ENCODE data around the gene LRRC32. TPM values are rescaled to one million over a fixed set of nuclear protein-coding genes. Genes with fewer than 3 reads are reported as not detected.

Gene LRRC32
- total and polyA plus RNA-seq, 8 donors = 14.0 to 270 (median 23.9) TPM

- WGBS, 5 donors = 80 to 93% (median 86%) methylated on average over 7 of the region's 7 CpGs
- Histone ChIP-seq H3K9me3 (peaks cover 5 to 13% (median 11%) of the 10 kb centered on the region in 4 donors), H3K4me3 (no peak overlapping the region), H3K4me1 (peaks cover 0 to 27% (median 10%) of the 10 kb centered on the region in 4 donors), H3K27me3 (no peaks in the 10 kb centered on the region), H3K27ac (no peak overlapping the region), H3K36me3 (no peaks in the 10 kb centered on the region)
- no peak for DNase-seq
- TF ChIP-seq POLR2AphosphoS5 (IDR thresholded peaks at IDR 0.05) (no peak), CTCF (IDR thresholded peaks at IDR 0.05) (no peak), EP300 (IDR thresholded peaks at IDR 0.05) (no peak), POLR2A (IDR thresholded peaks at IDR 0.05) (no peak)
- intact Hi-C loops (cut with DNase I; ENCODE audit: low total_unique reads) = no loop called here
Measured at GRCh38 chr11:76627606-76628005, 42.9 kb downstream of the LRRC32 start.

GRCh38 chr11:76626921-76627401, 43.6 kb downstream of the LRRC32 start:
- no peak overlapping the region for H3K27ac ChIP-seq
- peaks cover 0 to 27% (median 10%) of the 10 kb centered on the region in 4 donors for H3K4me1 ChIP-seq
- TF ChIP-seq EP300 (IDR thresholded peaks at IDR 0.05) = no peak
- TF ChIP-seq CTCF (IDR thresholded peaks at IDR 0.05) = no peak
- TF ChIP-seq POLR2A (IDR thresholded peaks at IDR 0.05) = no peak
- no peak for TF ChIP-seq POLR2AphosphoS5 (IDR thresholded peaks at IDR 0.05)
- no peaks in the 10 kb centered on the region for H3K36me3 ChIP-seq
- WGBS, 5 donors = 71 to 93% (median 81%) methylated on average over 6 of the region's 6 CpGs
- H3K9me3 ChIP-seq = peaks cover 5 to 13% (median 11%) of the 10 kb centered on the region in 4 donors
- no peaks in the 10 kb centered on the region for H3K27me3 ChIP-seq
- no peak overlapping the region for H3K4me3 ChIP-seq
- DNase-seq = peak in 1 of 2 donors; percentile 51
- intact Hi-C loops (cut with DNase I; ENCODE audit: low total_unique reads) = no loop called here

DNA sequence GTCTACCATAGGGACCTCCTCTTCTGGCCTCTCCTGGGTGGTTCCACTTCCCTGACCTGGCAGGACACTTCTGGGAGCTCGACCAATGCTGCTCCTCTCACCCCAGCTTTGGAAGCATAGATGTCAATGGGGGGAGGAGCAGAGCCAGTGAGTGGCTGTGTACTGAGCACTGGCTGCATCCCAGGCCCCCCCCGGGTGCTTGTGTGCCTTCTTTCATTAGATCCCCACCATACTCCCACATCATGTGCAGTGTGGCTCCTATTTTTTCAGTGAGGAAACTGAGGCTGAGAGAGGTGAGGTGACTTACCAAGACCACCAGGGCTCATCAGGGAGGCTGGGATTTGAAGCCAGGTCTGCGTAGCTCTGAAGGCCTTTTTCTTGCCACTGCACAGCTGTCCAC, 44.3 kb downstream of the LRRC32 start:
- intact Hi-C loops (cut with DNase I; ENCODE audit: low total_unique reads) = no loop called here
- no peak overlapping the region for H3K4me3 ChIP-seq
- no peak overlapping the region for H3K27ac ChIP-seq
- TF ChIP-seq CTCF (IDR thresholded peaks at IDR 0.05) (no peak), POLR2AphosphoS5 (IDR thresholded peaks at IDR 0.05) (no peak), POLR2A (IDR thresholded peaks at IDR 0.05) (no peak), EP300 (IDR thresholded peaks at IDR 0.05) (no peak)
- 87 to 94% (median 93%) methylated on average over 3 of the region's 3 CpGs for WGBS, 5 donors
- H3K27me3 ChIP-seq = no peaks in the 10 kb centered on the region
- H3K36me3 ChIP-seq = no peaks in the 10 kb centered on the region
- H3K4me1 ChIP-seq = peaks cover 0 to 27% (median 10%) of the 10 kb centered on the region in 4 donors
- no peak for DNase-seq
- H3K9me3 ChIP-seq = peaks cover 5 to 13% (median 11%) of the 10 kb centered on the region in 4 donors

DNA sequence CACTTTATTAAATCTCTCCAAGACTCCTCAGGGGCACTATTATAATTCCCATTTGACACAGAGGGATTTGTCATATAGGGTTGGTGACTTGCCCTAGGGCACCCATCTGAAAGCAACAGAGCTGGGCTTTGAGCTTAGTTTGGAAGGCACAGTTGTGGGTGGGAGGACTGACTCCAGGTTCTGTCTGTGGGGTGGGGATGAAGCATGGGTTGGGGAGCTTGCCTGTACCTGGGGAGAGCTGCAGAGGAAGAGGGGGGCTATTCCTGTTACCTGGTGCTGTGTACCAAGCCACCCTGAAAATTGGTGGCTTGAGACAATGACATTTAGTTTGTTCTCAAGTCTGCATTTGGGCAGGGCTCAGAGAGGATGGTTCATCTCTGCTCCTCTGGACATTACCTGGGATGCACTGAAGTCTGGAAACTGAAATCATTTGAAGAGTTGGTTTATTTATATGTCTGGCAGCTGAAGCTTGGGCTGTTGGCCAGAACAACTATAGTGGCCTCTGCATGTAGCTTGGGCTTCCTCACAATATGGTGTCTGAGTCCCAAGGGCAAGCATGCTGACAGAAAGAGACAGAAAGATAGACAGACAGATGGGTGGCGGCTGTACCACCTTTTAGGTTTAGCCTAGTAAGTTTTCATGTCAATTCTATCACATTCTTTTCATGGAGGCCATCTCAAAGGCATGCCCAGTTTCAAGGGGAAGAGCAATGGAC, 44.9 kb downstream of the LRRC32 start:
- Histone ChIP-seq H3K27ac (no peak overlapping the region), H3K9me3 (peaks cover 5 to 13% (median 11%) of the 10 kb centered on the region in 4 donors), H3K27me3 (no peaks in the 10 kb centered on the region), H3K4me1 (peaks cover 0 to 23% (median 9%) of the 10 kb centered on the region in 4 donors), H3K4me3 (no peak overlapping the region), H3K36me3 (no peaks in the 10 kb centered on the region)
- TF ChIP-seq POLR2AphosphoS5 (IDR thresholded peaks at IDR 0.05) (no peak), EP300 (IDR thresholded peaks at IDR 0.05) (no peak), POLR2A (IDR thresholded peaks at IDR 0.05) (no peak), CTCF (IDR thresholded peaks at IDR 0.05) (no peak)
- intact Hi-C loops (cut with DNase I; ENCODE audit: low total_unique reads) = no loop called here
- no peak for DNase-seq
- 94 to 100% (median 97%) methylated on average over 1 of the region's 1 CpG for WGBS, 5 donors

Measured in stomach (tissue), 9 donors.